Fibroblast of skin of right biceps (primary cell): ENCODE results near the gene TLL1.
A peak's percentile ranks its signal among the peaks of the same experiment; 100 is the strongest.

Experiments used
- DNase-seq: peaks from one replicate; pipeline ENCODE4 v3.0.0-alpha.2; 2013

The TLL1 gene

DNA sequence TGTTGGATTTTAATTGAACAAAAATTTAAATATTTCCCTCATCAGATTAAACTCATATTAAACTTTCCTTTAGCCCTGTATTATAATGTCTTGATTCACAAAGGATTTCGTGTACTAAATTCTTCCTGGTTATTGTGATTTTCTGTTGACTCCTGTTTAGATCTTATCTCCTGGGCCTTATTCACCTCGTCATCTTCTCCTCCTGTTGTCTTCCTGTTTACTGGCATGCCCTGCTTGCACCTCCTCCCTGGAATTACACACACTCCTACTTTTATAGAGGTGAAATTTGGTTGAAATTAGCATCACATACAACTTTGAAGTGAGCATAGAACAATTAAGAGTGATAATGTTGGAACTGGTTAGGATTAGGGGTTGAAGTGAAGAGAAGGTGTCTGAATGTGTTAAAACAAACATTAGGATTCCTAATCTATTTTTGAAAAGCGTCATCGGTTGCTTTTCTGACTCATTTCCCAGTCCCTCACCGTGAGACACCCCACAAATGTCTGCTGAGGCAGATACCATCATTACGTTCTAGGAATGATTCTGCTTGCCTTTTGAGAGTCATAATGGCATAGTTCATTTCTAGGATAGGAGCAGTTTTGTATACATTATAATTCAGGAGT lies 32.5 kb downstream of the TLL1 start:
- DNase-seq: no peak

GRCh38 chr4:165906272-165906671 lies 33.2 kb downstream of the TLL1 start:
- DNase-seq: no peak

DNA sequence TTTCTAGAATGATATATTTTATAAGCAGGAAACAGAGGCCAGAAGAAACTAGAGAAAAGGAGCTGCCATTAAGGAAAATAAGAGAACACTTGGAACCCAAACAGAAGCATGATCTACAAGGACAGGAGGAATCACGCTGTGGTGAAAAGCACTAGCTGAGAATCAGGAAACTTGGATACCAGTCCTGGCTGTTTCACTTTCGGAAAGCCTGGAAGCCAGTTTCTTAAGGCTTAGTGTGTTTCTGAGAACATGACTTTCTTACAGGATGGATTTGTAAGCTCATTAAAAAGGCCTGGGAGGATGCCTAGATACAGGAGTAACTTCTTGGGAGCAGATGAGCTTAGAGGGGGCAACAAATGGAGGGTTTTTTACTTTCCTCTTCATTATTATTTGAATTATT lies 36.9 kb downstream of the TLL1 start:
- no peak for DNase-seq

- DNase-seq: no peak
Observed at GRCh38 chr4:165915215-165915614, 42.2 kb downstream of the TLL1 start.

DNA sequence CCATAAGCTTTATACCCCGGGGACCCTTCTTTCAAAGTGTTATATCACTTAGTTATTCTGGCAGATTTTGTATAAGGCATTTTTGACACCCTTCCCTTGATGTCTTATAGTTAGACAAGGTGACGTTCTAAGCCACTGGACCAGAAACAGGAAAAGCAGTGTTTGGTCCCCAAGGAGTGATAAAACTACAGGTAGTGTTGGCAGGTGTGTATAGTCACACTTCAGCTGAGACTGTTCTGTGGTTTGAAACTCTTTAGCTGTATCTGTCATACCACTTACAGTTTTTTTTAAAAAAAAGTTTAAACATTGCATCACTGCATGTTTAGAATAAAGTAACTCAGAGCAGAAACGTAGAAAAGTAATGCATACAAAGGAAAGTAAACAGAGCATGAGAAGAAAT lies 48.5 kb downstream of the TLL1 start:
- no peak for DNase-seq

DNA sequence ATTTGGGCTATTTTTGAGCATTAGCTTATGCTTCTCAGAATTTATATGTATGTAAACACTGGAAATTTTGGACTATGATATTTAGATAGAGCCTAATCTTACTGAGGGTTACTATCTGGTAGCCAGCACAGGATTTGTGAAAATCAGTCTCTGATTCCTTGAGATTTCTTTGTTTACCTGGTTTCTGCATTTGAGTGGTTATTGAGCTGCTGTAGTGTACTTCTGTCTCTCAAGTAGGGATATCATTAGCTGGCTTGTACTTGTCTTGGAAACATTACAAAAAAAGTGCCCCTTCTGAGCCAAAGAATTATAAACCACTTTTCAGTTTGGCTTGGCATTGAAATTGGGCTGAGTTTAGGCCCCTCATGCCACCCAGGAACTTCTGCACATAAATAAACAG lies 49.7 kb downstream of the TLL1 start:
- no peak for DNase-seq

DNA sequence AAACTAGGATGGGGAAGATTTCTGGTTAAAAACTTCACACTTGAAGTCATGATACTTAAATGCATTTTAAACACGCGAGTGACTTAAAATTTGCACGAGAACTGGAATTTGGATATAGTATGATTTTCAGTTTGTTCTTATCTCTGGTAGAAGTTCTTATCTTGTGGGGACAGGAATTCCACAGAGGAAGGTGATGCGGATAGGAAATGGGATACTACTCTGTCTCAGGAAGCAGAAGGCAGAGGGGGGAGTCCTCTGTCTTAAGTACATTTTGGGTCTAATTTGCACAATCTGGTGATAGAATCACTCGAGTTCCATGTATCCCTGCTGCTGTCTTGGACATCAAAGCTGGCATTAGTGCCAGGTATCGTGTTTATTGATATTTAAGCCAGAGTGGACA lies 53.3 kb downstream of the TLL1 start:
- DNase-seq: no peak

DNA sequence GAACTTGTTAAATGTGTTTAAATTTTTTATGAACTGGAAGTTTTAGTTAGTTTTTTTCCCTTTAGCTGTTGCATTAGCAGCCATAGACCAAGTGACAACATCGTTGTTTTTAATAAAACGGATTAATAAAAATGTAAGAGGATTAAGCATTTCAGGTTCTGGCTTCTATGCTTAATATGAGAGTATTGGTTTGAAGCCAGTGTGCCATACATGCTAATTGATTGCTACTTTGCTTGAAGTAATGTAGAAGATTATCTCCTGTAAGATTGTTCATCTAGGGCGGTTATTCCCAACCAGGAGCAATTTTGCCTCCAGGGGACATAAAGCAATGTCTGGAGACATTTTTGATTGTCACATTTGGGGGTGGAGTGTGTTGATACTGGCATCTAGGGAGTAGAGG lies 54.3 kb downstream of the TLL1 start:
- DNase-seq: no peak

- DNase-seq: no peak
Observed at GRCh38 chr4:165927815-165928214, 54.8 kb downstream of the TLL1 start.

DNA sequence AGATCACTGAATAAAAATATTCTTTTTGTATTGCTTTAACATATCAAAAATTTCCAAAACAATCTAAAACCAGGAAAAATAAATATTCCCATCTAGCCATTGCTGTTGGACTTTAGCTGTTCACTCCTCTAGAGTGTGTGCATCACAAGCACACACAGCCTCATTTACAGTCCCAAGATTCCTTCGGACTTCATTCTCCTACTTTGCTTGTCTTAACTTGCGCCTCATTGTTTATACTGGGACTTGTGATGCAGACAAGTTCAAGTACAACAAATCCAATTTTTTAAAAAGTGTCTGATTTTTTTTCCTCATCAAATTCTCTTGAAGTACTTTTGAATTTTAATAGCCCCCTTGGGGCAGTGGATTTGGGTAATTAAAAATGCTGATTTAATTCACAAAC lies 55.6 kb downstream of the TLL1 start:
- no peak for DNase-seq

GRCh38 chr4:165929662-165930061 lies 56.6 kb downstream of the TLL1 start:
- DNase-seq: no peak

DNA sequence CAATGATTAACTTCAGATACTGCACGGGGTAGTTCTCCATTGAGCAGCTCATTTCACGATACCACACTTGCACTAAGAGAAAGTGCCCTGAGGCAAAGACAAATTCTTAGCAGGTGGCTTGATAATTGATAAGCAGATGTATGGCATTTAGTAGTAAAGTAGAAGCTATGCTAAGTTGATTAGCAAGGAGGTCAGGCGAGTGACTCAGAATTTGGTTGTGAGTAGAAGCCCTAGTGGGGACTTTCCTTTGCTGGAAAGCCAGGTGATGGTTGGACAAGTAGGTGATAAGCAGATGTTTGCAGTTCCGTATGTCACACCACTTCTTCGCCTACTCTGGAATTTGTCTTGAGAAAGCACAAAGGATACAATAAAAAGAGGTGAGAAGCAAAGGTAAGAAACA lies 58.7 kb downstream of the TLL1 start:
- no peak for DNase-seq

- DNase-seq: no peak
Observed at GRCh38 chr4:165944900-165945299, 71.9 kb downstream of the TLL1 start.

DNA sequence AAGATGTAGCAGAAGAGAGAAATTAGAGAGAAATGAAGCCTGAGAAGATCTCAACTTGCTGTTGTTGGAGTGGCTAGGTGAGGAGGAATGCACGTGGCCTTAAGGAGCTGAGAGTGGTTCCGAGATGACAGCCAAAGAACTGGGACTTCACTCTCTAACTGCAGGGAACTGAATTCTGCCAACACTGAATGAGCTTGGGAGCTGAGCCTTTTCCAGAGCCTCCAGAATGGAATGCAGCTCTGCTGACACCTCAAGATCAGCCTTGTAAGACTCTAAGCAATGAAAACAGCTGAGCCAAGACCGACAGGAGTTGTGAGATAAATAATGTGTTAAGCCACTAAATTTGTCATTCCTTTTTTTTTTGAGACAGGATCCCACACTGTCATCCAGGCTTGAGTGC lies 73.0 kb downstream of the TLL1 start:
- no peak for DNase-seq

- no peak for DNase-seq
Observed at GRCh38 chr4:165947019-165947418, 74.0 kb downstream of the TLL1 start.

GRCh38 chr4:165953181-165953580 lies 80.1 kb downstream of the TLL1 start:
- DNase-seq: no peak

GRCh38 chr4:165963621-165964020 lies 90.6 kb downstream of the TLL1 start:
- no peak for DNase-seq

DNA sequence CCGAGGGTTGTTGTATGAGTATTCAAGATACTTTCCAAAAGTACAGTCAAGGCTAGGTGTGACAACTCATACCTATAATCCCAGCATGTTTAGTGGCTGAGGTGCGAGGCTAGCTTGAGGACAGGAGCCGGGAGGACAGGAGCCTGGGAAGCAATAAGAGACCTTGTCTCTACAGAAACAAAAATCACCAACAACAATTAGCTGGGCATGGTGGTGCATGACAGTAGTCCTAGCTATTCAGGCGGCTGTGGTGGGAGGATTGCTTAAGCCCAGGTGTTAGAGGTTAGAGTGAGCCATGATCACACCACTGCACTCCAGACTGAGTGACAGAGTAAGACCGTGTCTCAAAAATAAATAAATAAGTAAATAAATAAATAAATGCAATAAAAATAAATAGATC lies 91.6 kb downstream of the TLL1 start:
- no peak for DNase-seq

- peak; percentile 8 for DNase-seq
Observed at GRCh38 chr4:165965503-165965902, 92.5 kb downstream of the TLL1 start.

DNA sequence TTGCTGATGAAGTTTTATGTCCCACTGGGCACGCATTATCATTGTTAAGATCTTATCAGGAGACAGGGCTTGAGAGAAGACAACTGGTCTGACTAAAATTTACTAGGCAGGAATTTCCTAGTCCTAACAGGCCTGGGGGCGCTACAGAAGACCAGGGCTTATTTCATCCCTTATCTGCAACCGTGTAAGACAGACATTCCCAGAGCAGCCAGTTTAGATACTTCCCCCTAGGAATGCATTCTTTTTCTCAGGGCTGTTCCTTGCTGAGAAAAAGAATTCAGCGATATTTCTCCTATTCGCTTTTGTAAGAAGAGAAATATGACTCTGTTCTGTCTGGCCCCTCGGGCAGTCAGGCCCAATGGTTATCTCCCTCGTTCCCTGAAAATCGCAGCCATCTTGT lies 93.8 kb downstream of the TLL1 start:
- no peak for DNase-seq

DNA sequence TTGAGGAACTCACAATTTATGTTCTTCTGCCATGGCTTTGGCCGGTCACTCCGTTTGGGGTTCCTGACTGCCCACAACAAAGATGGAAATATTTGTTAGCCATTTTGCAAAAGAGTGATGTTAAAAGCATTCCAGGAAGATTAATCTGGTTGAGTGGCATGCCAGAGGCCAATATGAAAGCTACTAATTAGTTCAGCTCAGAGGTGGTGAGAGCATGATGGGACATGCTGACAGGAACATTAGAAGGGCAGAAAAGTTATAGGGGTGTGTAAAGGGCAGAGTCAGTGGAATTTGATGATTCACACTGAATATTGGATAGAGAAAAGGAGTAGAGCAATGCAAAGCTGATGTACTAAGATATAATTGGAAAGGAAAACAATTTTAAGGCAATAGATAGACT lies 94.4 kb downstream of the TLL1 start:
- peak; percentile 47 for DNase-seq

GRCh38 chr4:165970703-165971420 lies 97.8 kb downstream of the TLL1 start:
- no peak for DNase-seq

- DNase-seq: no peak
Observed at GRCh38 chr4:165971446-165971845, 98.4 kb downstream of the TLL1 start.

DNA sequence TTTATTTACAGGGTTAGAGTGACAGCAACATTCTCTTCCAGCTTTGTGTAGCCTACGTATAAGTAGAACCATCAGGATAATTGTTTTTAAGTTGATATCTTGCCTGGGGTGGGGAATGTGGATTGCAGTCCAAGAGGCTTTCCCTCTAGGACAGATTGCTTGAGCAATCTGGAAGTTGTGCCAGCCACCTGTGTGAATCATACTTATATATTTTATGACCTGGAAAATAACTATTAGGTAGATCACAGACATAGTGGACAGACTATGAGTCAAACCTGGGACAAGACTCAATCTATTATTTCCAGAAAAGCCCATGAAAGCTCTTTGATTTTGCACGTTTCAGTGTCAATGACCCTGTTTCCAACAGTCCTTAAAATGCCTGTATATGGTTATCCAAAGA lies 98.9 kb downstream of the TLL1 start:
- DNase-seq: no peak

DNA sequence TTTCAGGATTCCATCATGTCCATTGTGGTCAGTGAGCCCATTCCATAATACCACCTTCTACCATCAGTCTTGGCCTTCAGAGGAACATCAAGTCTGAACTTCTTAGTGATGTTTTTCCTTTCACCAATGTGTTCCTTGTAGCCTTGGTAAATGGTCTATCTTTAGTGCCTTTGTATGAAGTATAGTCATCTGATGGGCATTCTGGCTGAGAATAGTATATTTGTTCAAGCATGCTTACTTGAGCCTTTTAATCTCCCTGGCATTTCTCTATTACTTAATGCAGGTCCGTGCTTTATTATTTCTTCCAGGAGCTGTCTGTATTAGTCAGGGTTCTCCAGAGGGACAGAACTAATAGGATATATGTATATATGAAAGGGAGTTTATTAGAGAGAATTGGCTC lies 99.7 kb downstream of the TLL1 start:
- DNase-seq: no peak
